NB4 (cell line): Measurements from ENCODE around the gene CPNE9.

Source experiments
- MYC ChIP-seq: IDR thresholded peaks from 2 replicates; pipeline ENCODE4 v1.6.1; 2011; ENCODE audit warnings: low read depth, low read length
- POLR2A ChIP-seq: IDR thresholded peaks from 2 replicates; pipeline ENCODE4 v1.6.1; 2011; ENCODE audit warnings: mild to moderate bottlenecking; ENCODE audit not compliant: insufficient read length; ENCODE audit errors: extremely low read depth
- TF ChIP-seq, protein P1 (sequence below): IDR thresholded peaks from one replicate; pipeline ENCODE4 v1.5.1; 2012; ENCODE audit warnings: low read depth, low read length
- TF ChIP-seq, protein P2 (sequence below): IDR thresholded peaks from 2 replicates; pipeline ENCODE4 v1.6.1; 2011; ENCODE audit warnings: low read depth, low read length

DNA sequence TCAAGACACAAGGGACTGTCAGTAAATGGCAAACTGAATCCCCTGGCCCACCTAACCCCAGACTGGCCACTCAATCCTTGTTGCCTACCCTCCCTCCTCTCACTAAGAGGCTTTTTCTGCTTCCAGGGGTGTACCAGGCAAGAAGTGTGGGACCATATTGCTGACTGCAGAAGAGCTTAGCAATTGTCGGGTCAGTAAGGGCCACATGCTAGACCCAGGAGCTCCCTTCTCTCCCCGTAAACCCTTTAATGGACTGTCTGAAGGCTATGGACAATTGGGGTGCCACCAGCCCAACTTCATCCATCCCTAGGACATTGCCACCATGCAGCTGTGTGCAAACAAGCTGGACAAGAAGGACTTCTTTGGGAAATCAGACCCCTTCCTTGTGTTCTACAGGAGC is 8.8 kb downstream of the CPNE9 start:
- TF ChIP-seq, protein P1, sequence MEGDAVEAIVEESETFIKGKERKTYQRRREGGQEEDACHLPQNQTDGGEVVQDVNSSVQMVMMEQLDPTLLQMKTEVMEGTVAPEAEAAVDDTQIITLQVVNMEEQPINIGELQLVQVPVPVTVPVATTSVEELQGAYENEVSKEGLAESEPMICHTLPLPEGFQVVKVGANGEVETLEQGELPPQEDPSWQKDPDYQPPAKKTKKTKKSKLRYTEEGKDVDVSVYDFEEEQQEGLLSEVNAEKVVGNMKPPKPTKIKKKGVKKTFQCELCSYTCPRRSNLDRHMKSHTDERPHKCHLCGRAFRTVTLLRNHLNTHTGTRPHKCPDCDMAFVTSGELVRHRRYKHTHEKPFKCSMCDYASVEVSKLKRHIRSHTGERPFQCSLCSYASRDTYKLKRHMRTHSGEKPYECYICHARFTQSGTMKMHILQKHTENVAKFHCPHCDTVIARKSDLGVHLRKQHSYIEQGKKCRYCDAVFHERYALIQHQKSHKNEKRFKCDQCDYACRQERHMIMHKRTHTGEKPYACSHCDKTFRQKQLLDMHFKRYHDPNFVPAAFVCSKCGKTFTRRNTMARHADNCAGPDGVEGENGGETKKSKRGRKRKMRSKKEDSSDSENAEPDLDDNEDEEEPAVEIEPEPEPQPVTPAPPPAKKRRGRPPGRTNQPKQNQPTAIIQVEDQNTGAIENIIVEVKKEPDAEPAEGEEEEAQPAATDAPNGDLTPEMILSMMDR, result no peak
- TF ChIP-seq POLR2A (no peak), MYC (no peak)
- TF ChIP-seq, protein P2, sequence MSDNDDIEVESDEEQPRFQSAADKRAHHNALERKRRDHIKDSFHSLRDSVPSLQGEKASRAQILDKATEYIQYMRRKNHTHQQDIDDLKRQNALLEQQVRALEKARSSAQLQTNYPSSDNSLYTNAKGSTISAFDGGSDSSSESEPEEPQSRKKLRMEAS, result no peak
